22Rv1 (cell line): Measurements from ENCODE around the gene LITAFD.

Experiments used
- H3K27ac ChIP-seq: fragments of 450-650 bp; 2 replicates; pipeline ENCODE4 v1.5.1; 2017
- ZFX ChIP-seq: fragments of 450-650 bp; IDR thresholded peaks from 2 replicates; pipeline ENCODE4 v1.6.1; 2017; ENCODE audit warnings: antibody characterized with exemption, borderline replicate concordance
- TF ChIP-seq, protein P1 (sequence below): fragments of 450-650 bp; IDR thresholded peaks from 2 replicates; pipeline ENCODE4 v1.5.1; 2017; ENCODE audit warnings: mild to moderate bottlenecking

The LITAFD gene

DNA sequence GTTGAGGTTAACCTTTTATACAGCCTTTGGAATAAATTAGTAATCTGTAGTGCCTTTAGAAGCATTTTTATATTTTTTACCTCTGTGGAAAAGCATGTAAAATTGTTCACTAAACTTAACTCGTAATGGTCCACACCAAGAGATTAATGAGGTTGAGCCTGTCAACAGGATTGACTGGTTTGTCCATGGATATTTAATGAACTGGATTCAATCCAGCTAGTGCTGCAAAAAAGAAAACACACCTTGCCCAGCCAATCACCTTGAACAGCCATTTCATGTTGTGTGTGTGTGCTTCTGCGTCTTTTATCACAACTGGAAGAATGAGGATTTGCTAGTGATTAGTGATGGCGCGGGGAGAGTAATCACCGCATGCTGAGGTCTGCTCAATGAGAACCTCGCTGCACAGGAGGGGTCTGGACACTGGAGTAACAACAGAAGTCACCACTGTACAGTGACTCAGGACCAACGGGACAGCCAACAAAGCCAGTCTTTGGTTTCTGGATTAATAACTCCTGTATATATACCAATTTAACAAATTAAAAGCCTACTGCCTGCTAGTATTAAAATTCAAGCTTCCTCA lies 33.7 kb downstream of the LITAFD start:
- H3K27ac ChIP-seq: peak overlapping the region; percentile 66
- TF ChIP-seq, protein P1, sequence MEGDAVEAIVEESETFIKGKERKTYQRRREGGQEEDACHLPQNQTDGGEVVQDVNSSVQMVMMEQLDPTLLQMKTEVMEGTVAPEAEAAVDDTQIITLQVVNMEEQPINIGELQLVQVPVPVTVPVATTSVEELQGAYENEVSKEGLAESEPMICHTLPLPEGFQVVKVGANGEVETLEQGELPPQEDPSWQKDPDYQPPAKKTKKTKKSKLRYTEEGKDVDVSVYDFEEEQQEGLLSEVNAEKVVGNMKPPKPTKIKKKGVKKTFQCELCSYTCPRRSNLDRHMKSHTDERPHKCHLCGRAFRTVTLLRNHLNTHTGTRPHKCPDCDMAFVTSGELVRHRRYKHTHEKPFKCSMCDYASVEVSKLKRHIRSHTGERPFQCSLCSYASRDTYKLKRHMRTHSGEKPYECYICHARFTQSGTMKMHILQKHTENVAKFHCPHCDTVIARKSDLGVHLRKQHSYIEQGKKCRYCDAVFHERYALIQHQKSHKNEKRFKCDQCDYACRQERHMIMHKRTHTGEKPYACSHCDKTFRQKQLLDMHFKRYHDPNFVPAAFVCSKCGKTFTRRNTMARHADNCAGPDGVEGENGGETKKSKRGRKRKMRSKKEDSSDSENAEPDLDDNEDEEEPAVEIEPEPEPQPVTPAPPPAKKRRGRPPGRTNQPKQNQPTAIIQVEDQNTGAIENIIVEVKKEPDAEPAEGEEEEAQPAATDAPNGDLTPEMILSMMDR: no peak
- no peak for TF ChIP-seq ZFX

GRCh38 chr16:8916541-8917225 lies 34.5 kb downstream of the LITAFD start:
- peak overlapping the region; percentile 66 for H3K27ac ChIP-seq
- no peak for TF ChIP-seq ZFX
- TF ChIP-seq, protein P1: no peak

- H3K27ac ChIP-seq: peak overlapping the region; percentile 66; the same call in 1 of the 2 replicates
Observed at GRCh38 chr16:8917336-8917735, 35.2 kb downstream of the LITAFD start.

GRCh38 chr16:8919089-8919933 lies 37.2 kb downstream of the LITAFD start:
- no peak overlapping the region for H3K27ac ChIP-seq
- no peak for TF ChIP-seq ZFX
- TF ChIP-seq, protein P1: no peak

GRCh38 chr16:8919934-8920462 lies 37.8 kb downstream of the LITAFD start:
- TF ChIP-seq, protein P1: no peak
- TF ChIP-seq ZFX: no peak
- H3K27ac ChIP-seq: no peak overlapping the region

GRCh38 chr16:8920645-8921346 lies 38.6 kb downstream of the LITAFD start:
- TF ChIP-seq, protein P1: no peak
- no peak for TF ChIP-seq ZFX
- no peak overlapping the region for H3K27ac ChIP-seq

DNA sequence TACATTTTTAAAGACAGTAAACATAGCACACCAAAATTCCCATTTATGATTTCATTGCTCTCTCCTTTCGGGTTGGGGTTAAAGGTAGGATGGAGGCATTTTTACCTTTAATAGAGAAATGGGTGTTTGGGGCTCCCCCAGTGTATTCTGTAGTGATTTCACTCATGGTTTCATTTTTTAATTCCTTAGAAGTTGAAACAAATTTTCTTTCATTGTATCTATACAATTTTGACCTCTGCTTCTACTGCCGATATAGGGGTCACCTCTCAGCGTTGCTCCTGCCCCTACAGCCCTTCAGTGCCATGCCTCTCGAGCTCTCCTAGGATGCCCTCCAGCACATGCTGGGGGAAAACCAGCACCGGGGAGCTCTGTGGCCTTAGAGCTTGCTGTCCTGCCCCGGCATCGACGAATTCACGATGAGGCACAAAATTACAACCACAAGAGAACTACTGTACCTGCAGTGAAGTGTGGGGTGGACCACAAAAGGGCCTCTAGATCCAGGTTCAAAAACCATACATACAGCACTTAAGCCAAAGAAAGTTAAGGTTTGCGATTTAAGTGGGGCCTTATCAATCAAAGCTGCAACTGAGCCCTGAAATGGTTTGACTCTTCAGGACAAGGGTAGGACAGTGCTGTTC lies 39.3 kb downstream of the LITAFD start:
- no peak overlapping the region; the same call in 1 of the 2 replicates for H3K27ac ChIP-seq
- TF ChIP-seq, protein P1: no peak
- no peak for TF ChIP-seq ZFX
